ENCODE results near the gene NCAN. TPM values are rescaled to one million over a fixed set of nuclear protein-coding genes. Genes with fewer than 3 reads are reported as not detected.

NCAN gene
- total and polyA plus RNA-seq, 2 of the 8 experiments (the other 6 are each of a cell fraction or from before 2014, with no cell fraction given): 2.7 TPM

DNA sequence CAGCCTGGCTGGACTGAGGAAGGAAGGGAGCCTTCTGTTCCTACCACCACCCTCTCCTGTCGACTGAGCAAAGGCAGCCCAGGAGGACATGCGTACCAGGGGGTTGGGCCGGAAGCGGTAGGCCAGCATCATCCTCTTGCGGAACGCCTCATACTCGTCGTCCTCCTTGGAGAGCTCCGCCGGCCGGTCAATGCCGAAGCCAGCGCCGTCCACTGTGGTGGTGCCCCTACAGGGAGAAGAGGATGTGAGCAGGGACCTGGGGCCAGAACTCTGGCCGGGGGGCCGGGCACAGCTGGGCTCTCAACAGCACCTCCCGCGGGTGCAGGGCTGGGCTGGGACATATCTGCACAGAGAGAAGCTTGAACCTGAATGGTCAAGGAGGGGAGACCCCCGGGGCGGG, 65.1 kb downstream of the NCAN start (continued):
- TF ChIP-seq CHD7 (IDR thresholded peaks at IDR 0.05; ENCODE audit: insufficient replicate concordance, low read length): no peak
- TF ChIP-seq FOSL1 (IDR thresholded peaks at IDR 0.05; ENCODE audit: insufficient read depth, low read depth, low read length): no peak
- no peak for TF ChIP-seq BCL11A (IDR thresholded peaks at IDR 0.05; ENCODE audit: low read depth in 2 of 2, low read length in 2 of 2)
- TF ChIP-seq CTCF (IDR thresholded peaks at IDR 0.05; ENCODE audit: control extremely low read depth in 1 of 3, insufficient read depth in 1 of 3, low read depth in 1 of 3, low read length in 3 of 3): no peak
- no peak for TF ChIP-seq TEAD4 (IDR thresholded peaks at IDR 0.05; ENCODE audit: low read depth, low read length)
- no peak for TF ChIP-seq KDM5A (IDR thresholded peaks at IDR 0.05; ENCODE audit: low read length)
- TF ChIP-seq TCF12 (IDR thresholded peaks at IDR 0.05; ENCODE audit: low read depth, low read length): no peak
